ENCODE measurements around the gene GATA5. TPM values are rescaled to one million over a fixed set of nuclear protein-coding genes. Genes with fewer than 3 reads are reported as not detected.

GATA5 gene
- polyA plus RNA-seq, 6 donors from 2014 or later, result not detected

- Mint-ChIP-seq H3K4me1 (peaks cover 0 to 2% (median 0%) of the 10 kb centered on the region in 3 donors), H3K27me3 (peaks cover 17 to 44% (median 25%) of the 10 kb centered on the region in 3 donors), H3K27ac (no peak overlapping the region), H3K36me3 (no peaks in the 10 kb centered on the region), H3K9me3 (no peaks in the 10 kb centered on the region), H3K4me3 (no peak overlapping the region)
- no peak for DNase-seq
- ATAC-seq (ENCODE audit: low read depth in 2 of 2), result no peak
These were observed 5.3 kb downstream of the GATA5 start for GRCh38 chr20:62470459-62470858.

GRCh38 chr20:62470001-62470400 lies 5.8 kb downstream of the GATA5 start:
- no peak for DNase-seq
- Mint-ChIP-seq H3K36me3 (no peaks in the 10 kb centered on the region), H3K27me3 (peaks cover 17 to 44% (median 25%) of the 10 kb centered on the region in 3 donors), H3K4me1 (peaks cover 0 to 2% (median 0%) of the 10 kb centered on the region in 3 donors), H3K4me3 (no peak overlapping the region), H3K27ac (peak overlapping the region in 1 of 6 donors; percentile 52), H3K9me3 (no peaks in the 10 kb centered on the region)
- ATAC-seq (ENCODE audit: low read depth in 2 of 2), result no peak

GRCh38 chr20:62469352-62469751 lies 6.4 kb downstream of the GATA5 start:
- peaks cover 17 to 44% (median 25%) of the 10 kb centered on the region in 3 donors for H3K27me3 Mint-ChIP-seq
- no peak overlapping the region for H3K4me3 Mint-ChIP-seq
- no peak for DNase-seq
- no peak for ATAC-seq (ENCODE audit: low read depth in 2 of 2)
- H3K9me3 Mint-ChIP-seq, result no peaks in the 10 kb centered on the region
- H3K27ac Mint-ChIP-seq, result no peak overlapping the region
- H3K36me3 Mint-ChIP-seq, result no peaks in the 10 kb centered on the region
- no peaks in the 10 kb centered on the region for H3K4me1 Mint-ChIP-seq

DNA sequence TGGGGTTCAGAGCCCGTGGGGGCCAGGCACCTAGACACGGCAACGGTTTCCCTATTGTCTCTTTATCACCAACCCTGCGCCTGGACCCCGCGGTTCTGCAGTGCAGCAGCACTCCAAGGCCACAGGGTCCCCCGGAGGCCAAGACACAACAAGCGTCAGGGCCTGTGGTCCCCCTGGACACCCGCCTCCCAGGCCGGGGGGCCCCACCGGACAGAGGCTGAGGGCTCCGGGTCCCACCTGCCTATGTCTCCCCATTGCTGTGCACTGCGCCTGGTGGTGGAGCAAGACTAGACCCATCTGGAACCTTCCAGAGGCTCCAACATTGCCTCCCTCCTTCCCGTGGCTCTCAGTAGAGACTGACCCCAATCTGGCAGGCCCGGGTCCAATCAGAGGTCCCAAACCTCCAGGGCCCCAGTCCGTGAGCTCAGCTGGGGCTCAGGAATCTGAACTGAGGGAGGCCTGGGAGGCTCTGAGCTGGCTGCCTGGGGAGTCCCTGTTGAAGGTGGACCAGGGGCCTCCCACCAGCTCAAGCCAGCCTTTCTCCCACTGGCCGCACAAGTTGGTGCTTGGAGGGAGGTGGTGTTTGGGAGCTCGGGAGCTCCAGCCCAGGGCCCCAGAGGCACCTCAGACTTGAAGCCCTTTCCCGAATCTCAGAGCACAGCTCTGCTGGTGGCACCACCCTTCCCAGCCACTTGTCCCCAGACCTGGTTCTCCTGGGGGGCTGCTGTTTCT lies 8.8 kb downstream of the GATA5 start:
- Mint-ChIP-seq H3K27ac (no peak overlapping the region), H3K36me3 (no peaks in the 10 kb centered on the region), H3K4me1 (no peaks in the 10 kb centered on the region), H3K4me3 (no peak overlapping the region), H3K9me3 (no peaks in the 10 kb centered on the region), H3K27me3 (peaks cover 8 to 28% (median 15%) of the 10 kb centered on the region in 3 donors)
- ATAC-seq (ENCODE audit: low read depth in 2 of 2) (no peak), DNase-seq (no peak)

DNA sequence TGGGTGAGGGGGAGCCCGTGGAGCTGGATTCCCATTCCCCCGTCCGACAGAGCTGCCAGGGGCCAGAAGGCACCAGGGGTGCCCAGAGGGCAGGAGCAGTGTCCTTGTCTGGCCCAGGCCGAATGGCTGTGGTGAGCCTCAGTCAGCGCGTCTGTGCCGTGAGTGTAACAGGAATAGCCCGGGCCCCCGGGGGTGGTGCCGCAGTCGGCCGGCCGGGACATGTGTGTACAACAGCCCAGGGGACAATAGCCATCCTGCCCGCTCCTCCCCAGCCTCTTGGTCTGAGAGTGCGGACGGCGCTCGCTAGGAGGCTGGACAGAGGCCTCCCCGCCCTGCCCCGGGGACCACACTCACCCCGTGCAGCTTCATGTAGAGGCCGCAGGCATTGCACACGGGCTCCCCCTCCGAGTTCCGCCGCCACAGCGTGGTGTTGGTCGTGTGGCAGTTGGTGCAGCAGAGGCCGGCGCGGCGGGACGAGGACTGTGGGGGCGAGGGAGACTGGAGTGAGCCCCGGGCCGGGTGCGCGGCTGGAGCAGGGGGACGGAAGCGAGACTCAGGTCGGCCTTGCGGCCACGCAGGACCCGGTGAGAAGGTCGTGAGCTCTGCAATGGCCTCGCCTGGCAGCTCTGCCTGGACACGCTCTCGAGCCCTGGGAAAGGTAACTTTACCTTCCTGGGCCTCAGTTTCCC lies 9.6 kb downstream of the GATA5 start:
- no peaks in the 10 kb centered on the region for H3K4me1 Mint-ChIP-seq
- no peak for DNase-seq
- H3K36me3 Mint-ChIP-seq, result no peaks in the 10 kb centered on the region
- no peak for ATAC-seq (ENCODE audit: low read depth in 2 of 2)
- H3K27me3 Mint-ChIP-seq, result peaks cover 6 to 31% (median 11%) of the 10 kb centered on the region in 3 donors
- H3K4me3 Mint-ChIP-seq, result no peak overlapping the region
- no peaks in the 10 kb centered on the region for H3K9me3 Mint-ChIP-seq
- H3K27ac Mint-ChIP-seq, result no peak overlapping the region

GRCh38 chr20:62464990-62465389 lies 10.8 kb downstream of the GATA5 start:
- Mint-ChIP-seq H3K4me3 (no peak overlapping the region), H3K27ac (no peak overlapping the region), H3K36me3 (no peaks in the 10 kb centered on the region), H3K27me3 (peaks cover 1 to 32% (median 5%) of the 10 kb centered on the region in 3 donors), H3K9me3 (no peaks in the 10 kb centered on the region), H3K4me1 (no peaks in the 10 kb centered on the region)
- ATAC-seq (ENCODE audit: low read depth in 2 of 2) (no peak), DNase-seq (no peak)

- DNase-seq (no peak), ATAC-seq (ENCODE audit: low read depth in 2 of 2) (no peak)
- H3K4me1 Mint-ChIP-seq, result no peaks in the 10 kb centered on the region
- H3K27me3 Mint-ChIP-seq, result peaks cover 0 to 26% (median 0%) of the 10 kb centered on the region in 3 donors
- no peaks in the 10 kb centered on the region for H3K36me3 Mint-ChIP-seq
- no peak overlapping the region for H3K27ac Mint-ChIP-seq
- H3K9me3 Mint-ChIP-seq, result no peaks in the 10 kb centered on the region
- H3K4me3 Mint-ChIP-seq, result no peak overlapping the region
These were observed 11.4 kb downstream of the GATA5 start for GRCh38 chr20:62464425-62464770.

DNA sequence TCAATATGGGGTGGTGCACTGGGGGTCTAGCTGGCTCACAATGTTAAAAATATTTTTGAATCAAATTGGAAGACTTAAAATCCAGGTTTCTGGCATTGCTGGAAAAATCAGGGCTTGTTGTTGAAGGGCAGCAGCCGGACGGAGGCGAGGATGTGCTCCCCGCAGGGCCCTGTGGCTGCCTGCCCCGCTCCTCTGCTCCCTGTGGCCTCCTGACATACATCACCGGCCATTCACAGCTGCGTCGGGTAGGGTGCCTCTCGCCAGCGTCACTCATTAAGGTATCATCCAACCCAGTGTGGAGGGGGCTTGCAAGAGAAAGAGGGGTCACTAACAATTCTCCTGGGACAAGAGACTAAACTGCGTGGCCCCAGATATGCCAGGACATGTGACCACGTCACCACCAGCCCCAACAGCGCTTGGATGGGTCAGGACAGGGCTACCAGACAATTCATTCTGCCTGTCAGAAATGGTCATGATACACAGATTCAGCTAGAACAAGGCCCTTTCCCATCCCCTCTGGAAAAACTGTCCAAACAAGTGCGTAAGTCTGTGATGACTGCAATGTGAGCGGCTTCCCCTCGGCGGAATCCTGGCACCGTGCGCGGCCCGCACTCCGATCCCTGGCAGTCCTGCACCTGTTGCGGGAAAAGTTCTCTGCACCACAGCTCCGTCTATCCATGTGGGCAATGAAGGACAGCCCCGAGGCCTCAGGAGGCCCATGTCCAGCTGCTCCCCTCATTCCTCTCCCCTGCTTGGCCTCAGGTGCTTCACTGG lies 12.0 kb downstream of the GATA5 start:
- no peaks in the 10 kb centered on the region for H3K4me1 Mint-ChIP-seq
- no peaks in the 10 kb centered on the region for H3K9me3 Mint-ChIP-seq
- peaks cover 0 to 23% (median 0%) of the 10 kb centered on the region in 3 donors for H3K27me3 Mint-ChIP-seq

DNA sequence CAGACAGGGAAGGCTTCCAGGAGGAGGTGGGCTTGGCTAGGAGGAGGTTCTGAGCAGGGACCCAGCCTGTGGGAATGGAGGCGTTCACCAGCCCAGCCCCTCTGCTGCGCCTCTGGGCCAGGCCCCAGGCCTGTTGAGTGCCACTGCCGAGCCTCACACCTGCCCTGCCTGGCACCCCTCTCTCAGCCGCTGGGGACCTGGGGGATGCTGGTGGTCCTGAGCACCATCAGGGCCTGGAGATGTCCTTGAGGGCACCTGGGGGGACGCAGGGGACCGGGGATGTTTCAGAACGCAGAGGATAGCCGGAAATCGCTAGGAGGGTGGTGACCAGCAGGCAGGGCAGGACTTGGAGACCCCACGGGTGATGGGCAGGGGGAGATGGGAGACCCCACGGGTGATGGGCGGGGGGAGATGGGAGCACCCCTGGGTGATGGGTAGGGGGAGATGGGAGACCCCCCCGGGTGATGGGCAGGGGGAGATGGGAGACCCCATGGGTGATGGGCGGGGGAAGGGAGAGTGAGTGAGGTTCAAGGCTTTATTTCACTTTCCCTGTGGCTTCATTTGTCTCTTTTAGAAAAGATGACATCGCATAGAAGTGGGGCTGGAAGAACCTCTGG lies 12.7 kb downstream of the GATA5 start:
- no peak overlapping the region for H3K27ac Mint-ChIP-seq
- H3K4me1 Mint-ChIP-seq, result no peaks in the 10 kb centered on the region
- no peaks in the 10 kb centered on the region for H3K36me3 Mint-ChIP-seq
- no peak overlapping the region for H3K4me3 Mint-ChIP-seq
- DNase-seq (no peak), ATAC-seq (ENCODE audit: low read depth in 2 of 2) (no peak)
- no peaks in the 10 kb centered on the region for H3K9me3 Mint-ChIP-seq
- peaks cover 0 to 23% (median 3%) of the 10 kb centered on the region in 3 donors for H3K27me3 Mint-ChIP-seq

More for the DNA sequence above, 12.0 kb downstream of the GATA5 start:
- DNase-seq, result no peak
- ATAC-seq (ENCODE audit: low read depth in 2 of 2), result no peak
- H3K4me3 Mint-ChIP-seq, result no peak overlapping the region
- no peak overlapping the region for H3K27ac Mint-ChIP-seq
- no peaks in the 10 kb centered on the region for H3K36me3 Mint-ChIP-seq

DNA sequence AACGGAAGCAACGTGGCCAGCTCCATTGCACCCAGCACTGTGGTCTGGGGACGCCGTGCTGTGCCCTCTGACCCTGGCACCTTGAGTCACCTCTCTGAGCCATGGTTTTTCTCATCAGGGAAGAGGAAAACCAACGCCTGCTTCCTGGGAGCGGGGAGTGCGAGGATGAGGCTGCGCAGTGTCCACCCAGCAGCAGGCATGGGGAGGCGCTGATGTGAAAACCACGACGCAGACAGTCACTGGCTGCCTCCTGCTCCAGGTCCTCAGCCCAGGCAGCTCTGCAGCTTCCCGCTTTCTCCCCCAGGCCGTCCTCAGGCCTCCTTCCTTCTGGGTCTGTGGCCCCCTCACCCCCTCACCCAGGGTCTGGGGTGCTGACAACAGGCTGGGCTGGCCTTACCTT lies 14.0 kb downstream of the GATA5 start:
- peaks cover 0 to 32% (median 13%) of the 10 kb centered on the region in 3 donors for H3K27me3 Mint-ChIP-seq

DNA sequence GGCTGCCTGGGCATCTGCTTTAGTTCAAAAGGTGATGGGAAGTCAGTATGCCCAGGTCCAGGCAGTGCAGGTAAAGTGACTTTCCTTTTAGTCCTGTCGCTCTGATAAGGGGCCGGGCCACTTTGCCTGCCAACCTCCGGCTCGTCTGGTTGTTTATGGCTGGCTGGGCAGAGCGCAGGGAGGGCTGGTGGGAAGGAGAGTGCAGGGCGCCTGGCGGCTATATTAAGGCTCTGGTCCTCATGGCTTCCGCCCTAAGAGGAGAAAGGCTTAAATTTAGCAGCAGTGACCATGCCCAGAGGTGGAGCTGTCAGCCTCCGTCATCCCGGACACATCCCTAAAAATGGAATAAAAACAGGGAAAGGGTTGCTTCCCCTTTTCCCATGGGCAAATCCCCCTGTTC lies 14.6 kb downstream of the GATA5 start:
- no peaks in the 10 kb centered on the region for H3K36me3 Mint-ChIP-seq

More for the DNA sequence above, 14.0 kb downstream of the GATA5 start:
- no peak for ATAC-seq (ENCODE audit: low read depth in 2 of 2)
- no peak overlapping the region for H3K4me3 Mint-ChIP-seq
- no peak overlapping the region for H3K27ac Mint-ChIP-seq
- H3K9me3 Mint-ChIP-seq, result no peaks in the 10 kb centered on the region
- H3K4me1 Mint-ChIP-seq, result no peaks in the 10 kb centered on the region
- no peaks in the 10 kb centered on the region for H3K36me3 Mint-ChIP-seq
- DNase-seq, result no peak

GRCh38 chr20:62460678-62461077 lies 15.1 kb downstream of the GATA5 start:
- H3K4me3 Mint-ChIP-seq, result no peak overlapping the region
- no peak for DNase-seq
- no peak overlapping the region for H3K27ac Mint-ChIP-seq
- ATAC-seq (ENCODE audit: low read depth in 2 of 2), result no peak
- H3K36me3 Mint-ChIP-seq, result no peaks in the 10 kb centered on the region
- peaks cover 3 to 41% (median 22%) of the 10 kb centered on the region in 3 donors for H3K27me3 Mint-ChIP-seq
- no peaks in the 10 kb centered on the region for H3K4me1 Mint-ChIP-seq
- no peaks in the 10 kb centered on the region for H3K9me3 Mint-ChIP-seq

More for the DNA sequence above, 14.6 kb downstream of the GATA5 start:
- DNase-seq (no peak), ATAC-seq (ENCODE audit: low read depth in 2 of 2) (no peak)
- no peaks in the 10 kb centered on the region for H3K4me1 Mint-ChIP-seq
- H3K27me3 Mint-ChIP-seq, result peaks cover 2 to 38% (median 17%) of the 10 kb centered on the region in 3 donors
- no peaks in the 10 kb centered on the region for H3K9me3 Mint-ChIP-seq
- no peak overlapping the region for H3K27ac Mint-ChIP-seq
- no peak overlapping the region for H3K4me3 Mint-ChIP-seq

GRCh38 chr20:62459488-62459887 lies 16.3 kb downstream of the GATA5 start:
- no peak overlapping the region for H3K4me3 Mint-ChIP-seq
- H3K27ac Mint-ChIP-seq, result peak overlapping the region in 1 of 6 donors; percentile 63
- ATAC-seq (ENCODE audit: low read depth in 2 of 2) (no peak), DNase-seq (no peak)
- H3K36me3 Mint-ChIP-seq, result no peaks in the 10 kb centered on the region
- no peaks in the 10 kb centered on the region for H3K4me1 Mint-ChIP-seq
- H3K9me3 Mint-ChIP-seq, result no peaks in the 10 kb centered on the region
- H3K27me3 Mint-ChIP-seq, result peaks cover 3 to 50% (median 29%) of the 10 kb centered on the region in 3 donors

Data from naive B cell (primary cell).